NK-92 (cell line): ENCODE data around the gene S100A14.

Source experiments
- DNase-seq: peaks from one replicate; lab custom pipeline; 2025; ENCODE audit not compliant: unreplicated experiment; lab: John Stamatoyannopoulos, UW

The S100A14 gene

GRCh38 chr1:153566414-153567371 is 49.4 kb downstream of the S100A14 start:
- DNase-seq = no peak

DNA sequence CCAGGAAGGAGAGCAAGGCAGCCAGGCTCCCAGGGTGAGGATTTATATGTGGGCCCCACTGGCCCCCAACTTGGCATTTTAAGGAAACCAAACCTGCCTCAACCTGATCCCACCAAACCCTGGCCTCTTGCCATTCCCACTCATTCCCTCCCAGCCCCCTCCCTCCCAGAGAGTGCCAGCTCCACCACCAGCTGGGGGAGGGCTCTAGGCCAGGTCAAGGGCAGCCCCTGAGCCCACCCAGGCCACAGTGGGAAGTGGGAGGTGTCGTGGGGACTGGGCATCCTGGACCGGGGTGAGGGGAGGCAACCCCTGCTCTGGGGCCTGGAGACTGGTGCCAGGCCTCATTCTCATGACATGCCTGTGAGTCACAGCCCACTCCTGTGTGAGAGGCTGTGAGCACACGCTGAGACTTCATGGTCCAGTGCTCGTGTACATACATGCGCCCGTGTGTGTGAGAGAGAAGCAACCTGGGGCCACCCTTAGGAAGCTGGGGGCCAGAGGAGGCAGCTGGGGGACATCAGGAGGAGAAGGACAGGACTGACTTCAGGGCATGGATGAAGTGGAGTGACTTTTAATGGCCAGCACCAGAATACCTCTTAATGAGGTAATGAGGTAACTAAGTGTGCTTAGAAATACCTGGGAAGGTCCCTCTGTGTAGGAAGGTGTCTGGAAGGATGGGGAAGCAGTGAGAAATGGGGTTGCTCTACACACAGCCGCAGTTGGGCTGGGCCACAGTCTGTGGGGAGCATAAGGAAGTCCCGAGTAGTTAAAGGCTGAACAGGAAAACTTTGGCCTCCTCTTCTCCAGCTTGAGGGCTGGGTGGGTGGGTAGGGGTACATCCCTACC is 50.4 kb downstream of the S100A14 start, which contains the start of gene S100A2:
S100A2 (minus strand) TSS at position 316 of the 846 bp plus-strand sequence. CDS start 1,967 bp downstream, outside the sequence.
- DNase-seq = no peak
